GM18508 (cell line): ENCODE results near the gene PTPRT.

Experiments
- ATAC-seq: cut with Tn5 transposase; IDR thresholded peaks from one replicate; pipeline ENCODE4 v1.9.1; 2021; ENCODE audit warnings: moderate number of reproducible peaks; ENCODE audit not compliant: insufficient read depth, unreplicated experiment

The PTPRT gene

GRCh38 chr20:42875581-42875980, 314.1 kb downstream of the PTPRT start:
- no peak for ATAC-seq

GRCh38 chr20:42873259-42873658, 316.4 kb downstream of the PTPRT start:
- no peak for ATAC-seq

GRCh38 chr20:42864116-42864515, 325.6 kb downstream of the PTPRT start:
- ATAC-seq = no peak

- no peak for ATAC-seq
Observed at GRCh38 chr20:42862446-42862845, 327.3 kb downstream of the PTPRT start.

- no peak for ATAC-seq
Observed at GRCh38 chr20:42857446-42857845, 332.3 kb downstream of the PTPRT start.

- ATAC-seq = no peak
Observed at GRCh38 chr20:42855896-42856295, 333.8 kb downstream of the PTPRT start.

GRCh38 chr20:42852691-42853090, 337.0 kb downstream of the PTPRT start:
- no peak for ATAC-seq

GRCh38 chr20:42846784-42847490, 342.8 kb downstream of the PTPRT start:
- ATAC-seq = no peak

GRCh38 chr20:42844751-42845150, 345.0 kb downstream of the PTPRT start:
- no peak for ATAC-seq

- ATAC-seq = no peak
Observed at GRCh38 chr20:42837456-42837855, 352.2 kb downstream of the PTPRT start.

GRCh38 chr20:42836339-42836738, 353.4 kb downstream of the PTPRT start:
- ATAC-seq = no peak

- ATAC-seq = no peak
Observed at GRCh38 chr20:42807876-42808275, 381.8 kb downstream of the PTPRT start.

- ATAC-seq = no peak
Observed at GRCh38 chr20:42795111-42795695, 394.5 kb downstream of the PTPRT start.

GRCh38 chr20:42792052-42792451, 397.7 kb downstream of the PTPRT start:
- no peak for ATAC-seq

GRCh38 chr20:42790111-42790510, 399.6 kb downstream of the PTPRT start:
- no peak for ATAC-seq

GRCh38 chr20:42788707-42789106, 401.0 kb downstream of the PTPRT start:
- ATAC-seq = no peak

GRCh38 chr20:42785041-42785440, 404.7 kb downstream of the PTPRT start:
- no peak for ATAC-seq

- ATAC-seq = no peak
Observed at GRCh38 chr20:42779216-42779615, 410.5 kb downstream of the PTPRT start.

GRCh38 chr20:42775866-42776265, 413.8 kb downstream of the PTPRT start:
- ATAC-seq = no peak

- no peak for ATAC-seq
Observed at GRCh38 chr20:42775037-42775436, 414.7 kb downstream of the PTPRT start.

GRCh38 chr20:42763015-42763414, 426.7 kb downstream of the PTPRT start:
- no peak for ATAC-seq

GRCh38 chr20:42756991-42757390, 432.7 kb downstream of the PTPRT start:
- ATAC-seq = no peak
